ENCODE measurements around the gene TMC8. TPM values are rescaled to one million over a fixed set of nuclear protein-coding genes. Genes with fewer than 3 reads are reported as not detected.

The TMC8 gene
- total and polyA plus RNA-seq, 2 experiments from 2014 or later, result 1.2 to 1.3 TPM

- DNase-seq (ENCODE audit: low spot score), result no peak
- Histone ChIP-seq H3K27me3 (ENCODE audit: insufficient read depth) (no peaks in the 10 kb centered on the region), H3F3A (replicated peaks; ENCODE audit: low read depth) (no peaks in the 10 kb centered on the region), H4K20me1 (replicated peaks; ENCODE audit: insufficient read depth) (no peaks in the 10 kb centered on the region), H3K4me2 (no peak overlapping the region), H3K4me1 (ENCODE audit: insufficient read depth) (peaks cover 18% of the 10 kb centered on the region), H3K79me2 (replicated peaks; ENCODE audit: insufficient read depth) (0 out of 2 replicates have a peak, but pooled peaks cover 5% of the 10 kb centered on the region), H3K9me2 (ENCODE audit: insufficient read depth) (no peaks in the 10 kb centered on the region), H3K36me3 (ENCODE audit: insufficient read depth) (0 out of 2 replicates have a peak, but pooled peaks cover 5% of the 10 kb centered on the region), H2AFZ (no peak overlapping the region), H3K4me3 (no peak overlapping the region), H3K27ac (ENCODE audit: low read depth) (no peak overlapping the region)
- Mint-ChIP-seq H3K4me1 (peaks cover 15% of the 10 kb centered on the region), H3K36me3 (ENCODE audit: low read depth) (peaks cover 27% of the 10 kb centered on the region), H3K4me3 (no peak overlapping the region), H3K9me3 (no peaks in the 10 kb centered on the region), H3K27me3 (ENCODE audit: insufficient read depth, low read depth, poor library complexity) (peaks cover 12% of the 10 kb centered on the region), H3K27ac (no peak overlapping the region)
- no peak for TF ChIP-seq JUNB (IDR thresholded peaks at IDR 0.05; ENCODE audit: unreplicated experiment)
- no peak for TF ChIP-seq CTCF (conservative IDR thresholded peaks at IDR 0.05; ENCODE audit: low read depth in 2 of 2)
- no peak for TF ChIP-seq ZNF114 (CRISPR knock-in tag; IDR thresholded peaks at IDR 0.05)
- no peak for ATAC-seq
Observed at GRCh38 chr17:78124836-78125137, 5.8 kb upstream of the TMC8 start.

- H3K9me2 ChIP-seq (ENCODE audit: insufficient read depth), result no peaks in the 10 kb centered on the region
- Mint-ChIP-seq H3K9me3 (no peaks in the 10 kb centered on the region), H3K4me3 (no peak overlapping the region), H3K27ac (no peak overlapping the region), H3K4me1 (peaks cover 20% of the 10 kb centered on the region), H3K27me3 (ENCODE audit: insufficient read depth, low read depth, poor library complexity) (peaks cover 12% of the 10 kb centered on the region), H3K36me3 (ENCODE audit: low read depth) (peaks cover 25% of the 10 kb centered on the region)
- no peaks in the 10 kb centered on the region for H3K27me3 ChIP-seq (ENCODE audit: insufficient read depth)
- ATAC-seq, result no peak
- H3K4me1 ChIP-seq (ENCODE audit: insufficient read depth), result peaks cover 24% of the 10 kb centered on the region
- H2AFZ ChIP-seq, result no peak overlapping the region
- H3K36me3 ChIP-seq (ENCODE audit: insufficient read depth), result 0 out of 2 replicates have a peak, but pooled peaks cover 5% of the 10 kb centered on the region
- no peak overlapping the region for H3K4me3 ChIP-seq
- H3K4me2 ChIP-seq, result no peak overlapping the region
- H3K27ac ChIP-seq (ENCODE audit: low read depth), result no peak overlapping the region
- 0 out of 2 replicates have a peak, but pooled peaks cover 4% of the 10 kb centered on the region for H3F3A ChIP-seq (replicated peaks; ENCODE audit: low read depth)
- no peaks in the 10 kb centered on the region for H4K20me1 ChIP-seq (replicated peaks; ENCODE audit: insufficient read depth)
- 0 out of 2 replicates have a peak, but pooled peaks cover 5% of the 10 kb centered on the region for H3K79me2 ChIP-seq (replicated peaks; ENCODE audit: insufficient read depth)
- DNase-seq (ENCODE audit: low spot score), result no peak
- TF ChIP-seq ZNF114 (CRISPR knock-in tag; IDR thresholded peaks at IDR 0.05), result no peak
- no peak for TF ChIP-seq JUNB (IDR thresholded peaks at IDR 0.05; ENCODE audit: unreplicated experiment)
- no peak for TF ChIP-seq ZNF462 (CRISPR knock-in tag; IDR thresholded peaks at IDR 0.05)
- no peak for TF ChIP-seq ZNF331 (CRISPR knock-in tag; IDR thresholded peaks at IDR 0.05; ENCODE audit: low read depth)
- TF ChIP-seq EZH2phosphoT487 (IDR thresholded peaks at IDR 0.05; ENCODE audit: unreplicated experiment), result no peak
- TF ChIP-seq ETS1 (IDR thresholded peaks at IDR 0.05), result no peak
- no peak for TF ChIP-seq EZH2 (IDR thresholded peaks at IDR 0.05; ENCODE audit: low read depth, unreplicated experiment)
- no peak for TF ChIP-seq CTCF (conservative IDR thresholded peaks at IDR 0.05; ENCODE audit: low read depth in 2 of 2)
- no peak for TF ChIP-seq STAT1 (IDR thresholded peaks at IDR 0.05; ENCODE audit: unreplicated experiment)
Observed at GRCh38 chr17:78125138-78125913, 5.2 kb upstream of the TMC8 start.

Data from GM23338 (cell line).